Naive thymus-derived CD8-positive, alpha-beta T cell (primary cell): Measurements from ENCODE around the gene OSBPL9. TPM values are rescaled to one million over a fixed set of nuclear protein-coding genes. Genes with fewer than 3 reads are reported as not detected.
"Not testable (repeated sequence)": the region's sequence is repeated elsewhere in the genome, so short reads cannot be mapped to it uniquely, and the experiment has no call there.

Experiments used
- ATAC-seq, 2 donors: fragments of 150-1000 bp; cut with Tn5 transposase in 1 of 2; sonication (Bioruptor Pico), chemical (Tn5 transposase) in 1 of 2; 1 replicate in 1 of 2; 2 replicates in 1 of 2; pipeline ENCODE4 v1.10.0; 2021; ENCODE audit warnings: mild to moderate bottlenecking in 2 of 2, moderate library complexity in 2 of 2
- POLR2A ChIA-PET: fragments of 350-600 bp; sonication (Branson Sonifier 250); formaldehyde crosslinking; loops from one replicate; lab custom pipeline; 2021; ENCODE audit warnings: antibody characterized with exemption; lab: Charles Lee
- DNase-seq, 10 donors: peaks; one replicate each; pipeline versions ENCODE4 v3.0.0 to v3.0.0-alpha.2; 2020 to 2022
- H3K27ac Mint-ChIP-seq, 10 donors: one replicate each; pipeline ENCODE4 v1.8.0; 2020 to 2022; ENCODE audit warnings: mild to moderate bottlenecking in 10 of 10, mixed read lengths in 10 of 10, moderate library complexity in 4 of 10, inconsistent platforms in 1 of 10
- H3K27me3 Mint-ChIP-seq, 5 donors: one replicate each; pipeline ENCODE4 v1.8.0; 2021 to 2022; ENCODE audit warnings: mixed read lengths in 5 of 5
- H3K36me3 Mint-ChIP-seq, 3 donors: one replicate each; pipeline ENCODE4 v1.8.0; 2020 to 2022; ENCODE audit warnings: mixed read lengths in 3 of 3, mild to moderate bottlenecking in 2 of 3, inconsistent platforms in 1 of 3
- H3K4me1 Mint-ChIP-seq, 4 donors: one replicate each; pipeline ENCODE4 v1.8.0; 2021 to 2022; ENCODE audit warnings: mixed read lengths in 4 of 4
- H3K4me3 Mint-ChIP-seq, 10 donors: one replicate each; pipeline ENCODE4 v1.8.0; 2020 to 2022; ENCODE audit warnings: mild to moderate bottlenecking in 10 of 10, mixed read lengths in 10 of 10, moderate library complexity in 6 of 10, inconsistent platforms in 1 of 10
- H3K9me3 Mint-ChIP-seq, 9 donors: one replicate each; pipeline ENCODE4 v1.8.0; 2020 to 2022; ENCODE audit warnings: mixed read lengths in 9 of 9, mild to moderate bottlenecking in 3 of 9, inconsistent platforms in 1 of 9, moderate library complexity in 1 of 9
- polyA plus RNA-seq, 3 donors: library from polyadenylated mRNA; unstranded; fragments of 300-500 nt; fragmentation: Illumina TruSeq; gene quantifications; one replicate each; pipeline ENCODE4 v1.2.3, GENCODE V29; 2021
- total RNA-seq, 8 experiments: library from RNA in 2 of 8; stranded (reverse) in 2 of 8; gene quantifications; one replicate each; pipeline ENCODE4 v1.2.3 and lab custom pipeline; 2021 to 2026

The OSBPL9 gene
- total and polyA plus RNA-seq, 5 experiments from 2014 or later = 46.8 to 58.2 (median 53.3) TPM

GRCh38 chr1:51642739-51643142 is 25.8 kb downstream of the OSBPL9 start:
- DNase-seq = no peak
- no peak for ATAC-seq
- POLR2A ChIA-PET = no interaction called here
- no peak overlapping the region for H3K27ac Mint-ChIP-seq
- peaks cover 0 to 8% (median 0%) of the 10 kb centered on the region in 9 donors for H3K9me3 Mint-ChIP-seq
- H3K27me3 Mint-ChIP-seq = no peaks in the 10 kb centered on the region
- peaks cover 13 to 21% (median 18%) of the 10 kb centered on the region in 4 donors for H3K4me1 Mint-ChIP-seq
- H3K36me3 Mint-ChIP-seq = peaks cover 8 to 19% (median 15%) of the 10 kb centered on the region in 3 donors
- H3K4me3 Mint-ChIP-seq = no peak overlapping the region

- POLR2A ChIA-PET = no interaction called here
- peaks cover 16 to 23% (median 17%) of the 10 kb centered on the region in 4 donors for H3K4me1 Mint-ChIP-seq
- peaks cover 0 to 8% (median 0%) of the 10 kb centered on the region in 9 donors for H3K9me3 Mint-ChIP-seq
- no peak overlapping the region for H3K4me3 Mint-ChIP-seq
- DNase-seq (no peak), ATAC-seq (no peak)
- peaks cover 8 to 19% (median 15%) of the 10 kb centered on the region in 3 donors for H3K36me3 Mint-ChIP-seq
- H3K27me3 Mint-ChIP-seq = no peaks in the 10 kb centered on the region
- peak overlapping the region in 1 of 10 donors; percentile 33 for H3K27ac Mint-ChIP-seq
Observed at GRCh38 chr1:51643362-51643761, 26.5 kb downstream of the OSBPL9 start.

DNA sequence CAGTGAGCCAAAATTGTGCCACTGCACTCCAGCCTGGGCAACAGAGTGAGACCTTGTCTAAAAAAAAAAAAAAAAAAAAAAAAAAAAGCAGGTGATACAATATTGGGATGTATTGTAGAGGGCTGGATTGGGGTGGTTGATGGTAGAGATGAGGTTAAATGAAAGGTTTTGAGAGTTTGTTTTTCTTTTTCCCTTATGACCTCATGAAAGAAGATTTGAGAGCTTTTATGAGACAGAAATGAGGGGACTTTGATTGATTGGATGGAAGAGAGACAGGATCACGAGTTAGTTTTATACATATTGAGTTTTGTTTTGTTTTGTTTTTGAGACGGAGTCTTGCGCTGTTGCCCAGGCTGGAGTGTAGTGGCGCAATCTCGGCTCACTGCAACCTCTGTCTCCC is 27.1 kb downstream of the OSBPL9 start:
- ATAC-seq = no peak
- POLR2A ChIA-PET = no interaction called here
- Mint-ChIP-seq H3K4me1 (peaks cover 15 to 21% (median 18%) of the 10 kb centered on the region in 4 donors), H3K4me3 (no peak overlapping the region), H3K9me3 (peaks cover 0 to 8% (median 0%) of the 10 kb centered on the region in 9 donors), H3K27ac (peak overlapping the region in 1 of 10 donors; percentile 61), H3K36me3 (peaks cover 8 to 19% (median 14%) of the 10 kb centered on the region in 3 donors), H3K27me3 (no peaks in the 10 kb centered on the region)
- no peak for DNase-seq

DNA sequence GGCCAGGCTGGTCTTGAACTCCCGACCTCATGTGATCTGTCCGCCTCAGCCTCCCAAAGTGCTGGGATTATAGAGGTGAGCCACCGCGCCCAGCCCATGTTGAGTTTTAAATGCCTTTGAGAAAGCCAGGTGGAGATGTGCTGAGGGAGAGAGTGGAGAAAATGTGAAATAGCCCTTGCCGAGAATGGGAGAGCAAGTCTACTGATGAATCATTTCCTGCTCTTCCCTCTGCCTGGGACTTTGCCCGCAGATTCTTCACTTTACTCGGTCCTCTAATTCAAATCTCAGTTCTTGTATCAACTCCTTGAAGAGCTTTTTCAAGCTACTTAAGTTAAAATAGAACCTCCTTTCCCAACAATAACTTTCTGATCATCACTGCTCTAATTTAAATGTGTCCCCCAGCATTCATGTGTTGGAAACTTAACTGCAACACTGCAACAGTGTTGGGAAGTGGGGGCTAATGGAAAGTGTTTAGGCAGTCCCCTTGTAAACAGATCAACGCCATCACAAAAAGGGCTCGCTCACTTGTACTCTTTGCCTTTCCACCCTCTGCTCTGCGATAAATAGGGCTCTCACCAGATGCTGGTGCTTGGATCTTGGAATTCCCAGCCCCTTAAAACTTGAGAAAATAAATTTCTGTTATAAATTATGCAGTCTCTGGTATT is 27.8 kb downstream of the OSBPL9 start:
- ATAC-seq = no peak
- H3K4me3 Mint-ChIP-seq = no peak overlapping the region
- peaks cover 0 to 8% (median 0%) of the 10 kb centered on the region in 9 donors for H3K9me3 Mint-ChIP-seq
- DNase-seq = no peak
- H3K27me3 Mint-ChIP-seq = no peaks in the 10 kb centered on the region
- H3K27ac Mint-ChIP-seq = peak overlapping the region in 1 of 10 donors; percentile 53
- peaks cover 8 to 19% (median 17%) of the 10 kb centered on the region in 3 donors for H3K36me3 Mint-ChIP-seq
- POLR2A ChIA-PET = no interaction called here
- peaks cover 11 to 23% (median 19%) of the 10 kb centered on the region in 4 donors for H3K4me1 Mint-ChIP-seq

DNA sequence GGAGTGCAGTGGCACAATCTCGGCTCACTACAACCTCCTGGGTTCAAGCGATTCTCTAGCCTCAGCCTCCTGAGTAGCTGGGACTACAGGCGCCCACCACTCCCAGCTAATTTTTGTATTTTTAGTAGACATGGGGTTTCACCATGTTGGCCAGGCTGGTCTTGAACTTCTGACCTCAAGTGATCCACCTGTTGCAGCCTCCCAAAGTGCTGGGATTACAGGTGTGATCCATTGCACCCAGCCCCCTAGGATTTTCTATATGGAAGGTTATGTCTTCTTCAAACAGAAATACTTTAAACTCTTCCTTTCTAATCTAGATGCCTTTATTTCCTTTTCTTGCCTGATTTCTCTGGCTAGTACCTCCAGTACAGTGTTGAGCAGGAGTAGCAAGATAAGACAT is 29.7 kb downstream of the OSBPL9 start:
- Mint-ChIP-seq H3K36me3 (peaks cover 8 to 22% (median 16%) of the 10 kb centered on the region in 3 donors), H3K4me1 (peaks cover 9 to 32% (median 21%) of the 10 kb centered on the region in 4 donors)
- H3K27ac Mint-ChIP-seq, H3K4me3 Mint-ChIP-seq, H3K27me3 Mint-ChIP-seq, H3K9me3 Mint-ChIP-seq, DNase-seq, ATAC-seq: not testable (repeated sequence)
- POLR2A ChIA-PET = interaction anchor here (0.5 kb wide), 1 partner anchor 27 kb away, joined by 3 read pairs; no protein-coding TSS in a partner anchor

DNA sequence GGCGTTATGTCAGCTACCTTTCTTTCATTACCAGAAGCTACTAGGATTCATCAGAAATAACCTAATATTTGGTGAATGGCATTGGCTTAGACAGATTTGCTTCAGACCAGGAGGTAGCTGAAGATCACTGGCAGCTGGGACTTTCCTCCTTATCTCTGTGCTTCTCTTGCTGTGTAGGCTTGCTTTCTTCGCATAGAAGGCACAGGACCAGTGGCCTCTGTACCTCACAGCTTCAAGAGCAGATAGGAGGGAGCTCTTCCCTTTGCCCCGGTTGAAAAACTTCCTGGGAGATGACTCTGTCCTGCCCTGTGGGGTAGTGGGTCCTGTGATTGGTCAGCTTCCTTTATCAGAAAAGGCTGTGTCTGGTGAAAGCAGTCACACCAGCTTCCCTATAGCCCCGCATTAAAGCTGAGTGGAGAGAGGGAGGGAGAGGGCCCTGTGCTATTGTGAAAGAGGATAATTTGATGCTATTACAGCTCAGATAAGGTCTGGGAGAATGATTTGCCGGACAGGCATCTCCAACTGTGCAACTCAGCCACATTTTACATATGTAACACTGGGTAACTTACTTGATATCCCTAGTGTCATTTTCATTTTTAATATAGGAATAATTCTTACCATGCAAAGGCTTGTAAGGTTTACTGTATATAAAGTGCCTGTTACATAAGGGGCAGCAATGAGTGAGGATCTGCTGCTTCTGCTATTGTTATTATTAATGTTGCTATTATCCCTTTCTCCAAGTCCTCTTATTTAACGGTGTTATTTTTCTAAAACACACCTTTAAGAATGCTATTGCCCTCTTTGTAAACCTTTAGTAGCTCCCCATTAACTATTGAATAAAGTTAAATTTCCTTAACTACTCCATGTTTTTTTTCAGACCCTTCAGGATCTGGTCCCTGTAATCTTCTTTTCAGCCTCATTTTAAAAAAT is 31.6 kb downstream of the OSBPL9 start:
- DNase-seq (no peak), ATAC-seq (no peak)
- H3K27ac Mint-ChIP-seq = peak overlapping the region in 1 of 10 donors; percentile 15
- peaks cover 0 to 5% (median 0%) of the 10 kb centered on the region in 9 donors for H3K9me3 Mint-ChIP-seq
- no peak overlapping the region for H3K4me3 Mint-ChIP-seq
- peaks cover 6 to 23% (median 19%) of the 10 kb centered on the region in 4 donors for H3K4me1 Mint-ChIP-seq
- H3K27me3 Mint-ChIP-seq = no peaks in the 10 kb centered on the region
- POLR2A ChIA-PET = no interaction called here
- peaks cover 2 to 30% (median 17%) of the 10 kb centered on the region in 3 donors for H3K36me3 Mint-ChIP-seq

DNA sequence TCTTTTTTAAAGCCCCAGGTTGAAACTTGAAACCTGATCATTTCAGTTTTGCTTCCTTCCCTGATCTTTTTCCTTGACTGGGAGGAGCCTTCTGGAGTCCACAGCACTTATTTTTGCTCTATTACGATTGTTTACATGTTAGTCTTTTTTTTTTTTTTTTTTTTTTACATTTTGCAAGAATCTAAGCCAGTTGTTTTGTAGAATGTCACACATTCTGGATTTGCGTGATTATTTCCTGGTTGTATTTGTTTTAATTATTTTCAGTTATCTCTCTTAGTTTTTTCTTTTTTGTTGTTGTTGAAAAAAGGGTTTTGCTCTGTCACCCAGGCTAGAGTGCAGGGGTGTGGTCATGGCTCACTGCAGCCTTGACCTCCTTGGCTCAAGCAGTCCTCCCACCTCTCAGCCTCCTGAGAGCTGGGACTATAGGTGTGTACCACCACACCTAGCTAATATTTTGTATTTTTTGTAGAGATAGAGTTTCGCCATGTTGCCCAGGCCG is 32.8 kb downstream of the OSBPL9 start:
- no peak for DNase-seq
- Mint-ChIP-seq H3K4me1 (peaks cover 5 to 25% (median 16%) of the 10 kb centered on the region in 4 donors), H3K4me3 (no peak overlapping the region), H3K36me3 (peaks cover 0 to 29% (median 17%) of the 10 kb centered on the region in 3 donors), H3K27me3 (no peaks in the 10 kb centered on the region), H3K27ac (peak overlapping the region in 2 of 10 donors; percentile 22 to 31), H3K9me3 (peaks cover 0 to 4% (median 0%) of the 10 kb centered on the region in 9 donors)
- no peak for ATAC-seq
- POLR2A ChIA-PET = no interaction called here

DNA sequence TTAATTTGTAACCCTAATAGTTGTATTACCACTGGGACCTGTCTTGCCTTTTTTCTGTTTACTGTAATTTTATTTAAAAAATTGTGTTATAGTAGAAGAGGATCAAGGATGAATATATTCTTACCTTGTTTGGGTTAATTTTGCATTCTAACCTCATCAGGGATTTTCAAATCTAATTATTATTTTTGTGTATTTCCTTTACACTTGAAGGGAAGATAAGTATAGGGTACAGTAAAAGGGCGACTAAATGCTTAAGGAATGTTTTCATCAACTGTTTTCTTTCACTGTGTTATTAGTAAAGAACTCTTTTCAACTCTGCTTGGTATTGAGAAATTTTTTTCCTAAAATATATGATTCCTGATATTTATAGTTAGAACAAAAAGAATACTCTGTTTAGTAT is 33.3 kb downstream of the OSBPL9 start:
- Mint-ChIP-seq H3K27ac (no peak overlapping the region), H3K27me3 (no peaks in the 10 kb centered on the region), H3K4me3 (no peak overlapping the region), H3K36me3 (peaks cover 0 to 33% (median 16%) of the 10 kb centered on the region in 3 donors), H3K4me1 (peaks cover 5 to 28% (median 15%) of the 10 kb centered on the region in 4 donors), H3K9me3 (peaks cover 0 to 4% (median 0%) of the 10 kb centered on the region in 9 donors)
- DNase-seq (no peak), ATAC-seq (no peak)
- POLR2A ChIA-PET = no interaction called here

DNA sequence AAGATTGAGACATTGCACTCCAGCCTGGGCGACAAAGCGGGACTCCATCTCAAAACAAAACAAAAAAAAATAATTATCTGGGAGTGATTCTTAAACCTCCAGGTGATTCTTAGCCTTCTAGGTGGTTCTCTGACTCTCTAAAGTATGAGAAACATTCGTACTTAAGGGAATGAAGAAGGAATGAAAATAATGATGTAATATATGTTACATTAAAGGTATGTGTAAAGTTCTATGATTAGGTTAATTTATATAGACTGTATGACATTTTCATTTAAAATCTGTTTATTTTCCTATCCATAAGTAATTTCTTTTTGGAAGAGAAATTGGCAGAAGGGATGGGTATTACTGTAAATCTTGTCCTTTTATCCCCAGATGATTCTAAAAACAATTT is 34.7 kb downstream of the OSBPL9 start:
- Mint-ChIP-seq H3K27ac (no peak overlapping the region), H3K4me3 (no peak overlapping the region), H3K27me3 (no peaks in the 10 kb centered on the region), H3K9me3 (no peaks in the 10 kb centered on the region), H3K4me1 (peaks cover 2 to 28% (median 12%) of the 10 kb centered on the region in 4 donors), H3K36me3 (peaks cover 0 to 44% (median 13%) of the 10 kb centered on the region in 3 donors)
- ATAC-seq (no peak), DNase-seq (no peak)
- POLR2A ChIA-PET = no interaction called here

- ATAC-seq (no peak), DNase-seq (no peak)
- H3K36me3 Mint-ChIP-seq = peaks cover 0 to 52% (median 17%) of the 10 kb centered on the region in 3 donors
- no peaks in the 10 kb centered on the region for H3K27me3 Mint-ChIP-seq
- peaks cover 2 to 25% (median 12%) of the 10 kb centered on the region in 4 donors for H3K4me1 Mint-ChIP-seq
- no peak overlapping the region for H3K4me3 Mint-ChIP-seq
- POLR2A ChIA-PET = no interaction called here
- H3K27ac Mint-ChIP-seq = peak overlapping the region in 1 of 10 donors; percentile 12
- no peaks in the 10 kb centered on the region for H3K9me3 Mint-ChIP-seq
Observed at GRCh38 chr1:51652599-51652998, 35.7 kb downstream of the OSBPL9 start.

- ATAC-seq (no peak), DNase-seq (no peak)
- peaks cover 0 to 55% (median 17%) of the 10 kb centered on the region in 3 donors for H3K36me3 Mint-ChIP-seq
- POLR2A ChIA-PET = no interaction called here
- H3K9me3 Mint-ChIP-seq = no peaks in the 10 kb centered on the region
- H3K4me1 Mint-ChIP-seq = peaks cover 0 to 22% (median 9%) of the 10 kb centered on the region in 4 donors
- H3K4me3 Mint-ChIP-seq = no peak overlapping the region
- no peaks in the 10 kb centered on the region for H3K27me3 Mint-ChIP-seq
- no peak overlapping the region for H3K27ac Mint-ChIP-seq
Observed at GRCh38 chr1:51653127-51653526, 36.2 kb downstream of the OSBPL9 start.

- H3K9me3 Mint-ChIP-seq = no peaks in the 10 kb centered on the region
- peaks cover 0 to 22% (median 8%) of the 10 kb centered on the region in 4 donors for H3K4me1 Mint-ChIP-seq
- no peaks in the 10 kb centered on the region for H3K27me3 Mint-ChIP-seq
- POLR2A ChIA-PET = no interaction called here
- DNase-seq (no peak), ATAC-seq (no peak)
- H3K36me3 Mint-ChIP-seq = peaks cover 0 to 55% (median 17%) of the 10 kb centered on the region in 3 donors
- H3K27ac Mint-ChIP-seq = no peak overlapping the region
- no peak overlapping the region for H3K4me3 Mint-ChIP-seq
Observed at GRCh38 chr1:51654000-51654399, 37.1 kb downstream of the OSBPL9 start.
